Body of pancreas (tissue), 4 donors: ENCODE data around the gene SCARF1. TPM values are rescaled to one million over a fixed set of nuclear protein-coding genes. Genes with fewer than 3 reads are reported as not detected.
"Not testable (repeated sequence)": the region's sequence is repeated elsewhere in the genome, so short reads cannot be mapped to it uniquely, and the experiment has no call there.

ENCODE experiments used
- ATAC-seq: fragments of 150-250 bp; one replicate; pipeline ENCODE4 v1.9.1; 2016
- DNase-seq, 4 donors: peaks; one replicate each; pipeline ENCODE4 v3.0.0-alpha.2; 2019
- H3K27ac ChIP-seq, 4 donors: fragments of 200-600 bp; sonication (generic); 1 replicate in 3 of 4; 2 replicates in 1 of 4; pipeline versions ENCODE4 v1.5.1 to v1.6.1; 2016 to 2019; ENCODE audit warnings: mild to moderate bottlenecking in 1 of 4, mixed read lengths in 1 of 4, moderate library complexity in 1 of 4
- H3K27me3 ChIP-seq, 2 donors: fragments of 200-600 bp; sonication (generic); one replicate each; pipeline ENCODE4 v1.6.0; 2016; ENCODE audit warnings: mild to moderate bottlenecking in 1 of 2
- H3K36me3 ChIP-seq, 2 donors: fragments of 200-600 bp; sonication (generic); replicated peaks in 1 of 2; 2 replicates each; pipeline ENCODE4 v1.5.1; 2016; ENCODE audit warnings: low read depth in 2 of 2; ENCODE audit not compliant: insufficient read depth in 1 of 2
- H3K4me1 ChIP-seq: fragments of 200-600 bp; sonication (generic); one replicate; pipeline ENCODE4 v1.6.0; 2016
- H3K4me3 ChIP-seq, 2 donors: fragments of 200-600 bp; sonication (generic); 1 replicate in 1 of 2; 2 replicates in 1 of 2; pipeline ENCODE4 v1.5.1; 2016 to 2019
- H3K9me3 ChIP-seq, 3 donors: fragments of 200-600 bp; sonication (generic); 1 replicate in 2 of 3; 2 replicates in 1 of 3; pipeline ENCODE4 v1.5.1; 2016
- CTCF ChIP-seq, 7 experiments: fragments of 450-650 bp in 4 of 7; fragments of 200-600 bp in 3 of 7; sonication (generic) in 3 of 7; IDR thresholded peaks; one replicate each; pipeline ENCODE4 v1.5.1; 2016 to 2019; ENCODE audit warnings: antibody characterized with exemption in 7 of 7
- POLR2A ChIP-seq, 3 donors: fragments of 450-650 bp; IDR thresholded peaks; one replicate each; pipeline ENCODE4 v1.6.1; 2016; ENCODE audit warnings: antibody characterized with exemption in 3 of 3, mild to moderate bottlenecking in 2 of 3
- WGBS, 2 donors: methylation state at CpG; one replicate each; pipeline ENCODE4 v1.1.5; 2017; 5-methylcytosine and 5-hydroxymethylcytosine counted together
- intact Hi-C: fragments of 100-400 bp; cut with DNase I; formaldehyde crosslinking; loops from one replicate; pipeline ENCODE4 v1.15.1; 2023
- total RNA-seq, 2 donors: library from RNA; depleted of rRNA; stranded (reverse); fragments of >200 nt; gene quantifications; one replicate each; pipeline ENCODE4 v1.1.0, GENCODE V29; 2016

SCARF1 gene
- total RNA-seq, 2 donors from 2014 or later, result 9.1 to 15.5 TPM

GRCh38 chr17:1673041-1673785 lies 27.7 kb upstream of the SCARF1 start:
- Histone ChIP-seq H3K4me3 (no peak overlapping the region), H3K9me3 (no peaks in the 10 kb centered on the region), H3K27me3 (no peaks in the 10 kb centered on the region), H3K4me1 (no peaks in the 10 kb centered on the region), H3K36me3 (peaks cover 46 to 60% of the 10 kb centered on the region in 2 donors), H3K27ac (no peak overlapping the region)
- no peak for DNase-seq
- TF ChIP-seq CTCF (IDR thresholded peaks at IDR 0.05), result no peak
- TF ChIP-seq POLR2A (IDR thresholded peaks at IDR 0.05), result no peak
- 91 to 93% methylated on average over 22 to 26 of the region's 26 CpGs for WGBS, 2 donors
- no peak for ATAC-seq
- intact Hi-C loops, result no loop called here

GRCh38 chr17:1663934-1664333 lies 18.4 kb upstream of the SCARF1 start:
- intact Hi-C loops, H3K9me3 ChIP-seq, H3K27me3 ChIP-seq, DNase-seq, H3K27ac ChIP-seq, ATAC-seq, H3K4me3 ChIP-seq, H3K4me1 ChIP-seq: not testable (repeated sequence)
- 88 to 89% methylated on average over 5 of the region's 5 CpGs for WGBS, 2 donors
- peaks cover 36 to 38% of the 10 kb centered on the region in 2 donors for H3K36me3 ChIP-seq

- intact Hi-C loops, result no loop called here
- 82 to 91% methylated on average over 9 to 12 of the region's 12 CpGs for WGBS, 2 donors
- H3K9me3 ChIP-seq, result no peaks in the 10 kb centered on the region
- DNase-seq (no peak), ATAC-seq (no peak)
- no peak overlapping the region for H3K4me3 ChIP-seq
- H3K27me3 ChIP-seq, result no peaks in the 10 kb centered on the region
- H3K36me3 ChIP-seq, result peaks cover 46 to 58% of the 10 kb centered on the region in 2 donors
- H3K27ac ChIP-seq, result no peak overlapping the region
- H3K4me1 ChIP-seq, result no peaks in the 10 kb centered on the region
- no peak for TF ChIP-seq POLR2A (IDR thresholded peaks at IDR 0.05)
- no peak for TF ChIP-seq CTCF (IDR thresholded peaks at IDR 0.05)
These were observed 15.5 kb upstream of the SCARF1 start for GRCh38 chr17:1661045-1661444.

- TF ChIP-seq CTCF (IDR thresholded peaks at IDR 0.05) (no peak), POLR2A (IDR thresholded peaks at IDR 0.05) (no peak)
- Histone ChIP-seq H3K4me3 (no peak overlapping the region), H3K27ac (no peak overlapping the region), H3K4me1 (no peaks in the 10 kb centered on the region), H3K27me3 (no peaks in the 10 kb centered on the region), H3K36me3 (peaks cover 74 to 84% of the 10 kb centered on the region in 2 donors), H3K9me3 (no peaks in the 10 kb centered on the region)
- intact Hi-C loops, result no loop called here
- ATAC-seq (no peak), DNase-seq (no peak)
- WGBS, 2 donors, result 89 to 96% methylated on average over 9 of the region's 9 CpGs
These were observed 12.6 kb upstream of the SCARF1 start for GRCh38 chr17:1658100-1658499.

GRCh38 chr17:1653735-1654134 lies 8.2 kb upstream of the SCARF1 start:
- intact Hi-C loops, result no loop called here
- DNase-seq (no peak), ATAC-seq (no peak)
- no peak for TF ChIP-seq CTCF (IDR thresholded peaks at IDR 0.05)
- TF ChIP-seq POLR2A (IDR thresholded peaks at IDR 0.05), result no peak
- peaks cover 43 to 70% of the 10 kb centered on the region in 2 donors for H3K36me3 ChIP-seq
- no peaks in the 10 kb centered on the region for H3K27me3 ChIP-seq
- 94 to 96% methylated on average over 12 to 14 of the region's 14 CpGs for WGBS, 2 donors
- no peak overlapping the region for H3K27ac ChIP-seq
- H3K4me3 ChIP-seq, result no peak overlapping the region
- no peaks in the 10 kb centered on the region for H3K9me3 ChIP-seq
- H3K4me1 ChIP-seq, result peaks cover 19% of the 10 kb centered on the region

- Histone ChIP-seq H3K36me3 (peaks cover 36 to 61% of the 10 kb centered on the region in 2 donors), H3K4me1 (peaks cover 28% of the 10 kb centered on the region)
- H3K27ac ChIP-seq, H3K4me3 ChIP-seq, H3K9me3 ChIP-seq, intact Hi-C loops, DNase-seq, H3K27me3 ChIP-seq, ATAC-seq: not testable (repeated sequence)
- 85 to 96% methylated on average over 4 to 7 of the region's 7 CpGs for WGBS, 2 donors
These were observed 7.3 kb upstream of the SCARF1 start for GRCh38 chr17:1652794-1653193.
